HCT116 (cell line): ENCODE results near the gene FADS6. TPM values are rescaled to one million over a fixed set of nuclear protein-coding genes. Genes with fewer than 3 reads are reported as not detected.

ENCODE experiments used
- ATAC-seq: fragments of 200-7000 bp; cut with Tn5 transposase; 2 replicates; pipeline ENCODE4 v1.9.1; 2020; ENCODE audit warnings: mild to moderate bottlenecking, moderate library complexity
- BruUV-seq: library from RNA; stranded (reverse); fragments of 400-500 nt; replicated peaks from 2 replicates; lab custom pipeline; 2021; lab: Mats Ljungman, UMichigan
- CTCF ChIA-PET: fragments of 300-600 bp; sonication (Branson Sonifier 250); formaldehyde crosslinking; loops from one replicate; lab custom pipeline; 2021; ENCODE audit warnings: antibody characterized with exemption; lab: Charles Lee
- POLR2A ChIA-PET: fragments of 300-600, 350-600 bp; sonication (Branson Sonifier 250); formaldehyde crosslinking; loops from one replicate; lab custom pipeline; 2021; ENCODE audit warnings: antibody characterized with exemption; lab: Charles Lee
- RAD21 ChIA-PET, 2 experiments: fragments of 300-600 bp; sonication (Branson Sonifier 250); formaldehyde crosslinking; loops; one replicate each; lab custom pipeline; 2023; ENCODE audit warnings: low total read pairs in 2 of 2; ENCODE audit not compliant: uncharacterized antibody in 2 of 2, unreplicated experiment in 2 of 2, low non-redundant PET in 1 of 2; lab: Charles Lee
- DNase-seq: peaks from one replicate; pipeline ENCODE4 v3.0.0-alpha.2; 2010; ENCODE audit warnings: low read depth, low spot score
- H2AFZ ChIP-seq: fragments of 200-600 bp; shearing (Covaris generic), sonication (generic); 2 replicates; pipeline ENCODE4 v1.6.1; 2017; ENCODE audit warnings: low read depth, mixed run types, mixed read lengths, antibody characterized with exemption, low read length; ENCODE audit not compliant: poor library complexity, severe bottlenecking
- H3K27ac ChIP-seq: 2 replicates; pipeline ENCODE4 v1.5.1; 2012; ENCODE audit warnings: low read depth, low read length
- H3K27me3 ChIP-seq: fragments of 200-600 bp; sonication (generic); 2 replicates; pipeline ENCODE4 v1.6.1; 2016; ENCODE audit warnings: mixed run types, low read length, mixed read lengths; ENCODE audit not compliant: insufficient read depth
- H3K36me3 ChIP-seq, 2 experiments: fragments of 200-500 bp in 1 of 2; fragments of 200-600 bp in 1 of 2; sonication (Bioruptor generic) in 1 of 2; sonication (generic) in 1 of 2; 2 replicates each; pipeline versions ENCODE4 v1.5.1 to v1.6.1; 2014 to 2016; ENCODE audit warnings: low read length in 2 of 2, inconsistent platforms in 1 of 2, mixed read lengths in 1 of 2, mixed run types in 1 of 2; ENCODE audit not compliant: insufficient read depth in 2 of 2, control insufficient read depth in 1 of 2
- H3K4me1 ChIP-seq, 2 experiments: fragments of 200-600 bp in 1 of 2; sonication (generic) in 1 of 2; 2 replicates each; pipeline versions ENCODE4 v1.5.1 to v1.6.1; 2012 to 2017; ENCODE audit warnings: low read length in 2 of 2, inconsistent platforms in 1 of 2, mild to moderate bottlenecking in 1 of 2, mixed read lengths in 1 of 2, mixed run types in 1 of 2, moderate library complexity in 1 of 2; ENCODE audit not compliant: insufficient read depth in 2 of 2, control insufficient read depth in 1 of 2
- H3K4me2 ChIP-seq: fragments of 200-600 bp; sonication (generic); 2 replicates; pipeline ENCODE4 v1.6.1; 2017; ENCODE audit warnings: mixed run types, low read length, mixed read lengths
- H3K4me3 ChIP-seq, 2 experiments: fragments of 200-600 bp in 1 of 2; sonication (generic) in 1 of 2; replicated peaks in 1 of 2; 2 replicates each; pipeline ENCODE4 v1.5.1; 2011 to 2016; ENCODE audit warnings: low read length in 2 of 2, control low read depth in 1 of 2, low read depth in 1 of 2, mild to moderate bottlenecking in 1 of 2, mixed read lengths in 1 of 2, mixed run types in 1 of 2
- H3K79me2 ChIP-seq: fragments of 200-600 bp; sonication (generic); 2 replicates; pipeline ENCODE4 v1.6.1; 2017; ENCODE audit warnings: mild to moderate bottlenecking, mixed run types, low read length, moderate library complexity, mixed read lengths; ENCODE audit not compliant: insufficient read depth
- H3K9ac ChIP-seq: fragments of 200-600 bp; sonication (generic); 2 replicates; pipeline ENCODE4 v1.6.1; 2016; ENCODE audit warnings: low read length, mixed read lengths
- H3K9me2 ChIP-seq: fragments of 200-600 bp; sonication (generic), shearing (Covaris generic); 2 replicates; pipeline ENCODE4 v1.6.1; 2017; ENCODE audit warnings: mixed run types, mild to moderate bottlenecking, moderate library complexity; ENCODE audit not compliant: insufficient read depth
- H3K9me3 ChIP-seq, 2 experiments: fragments of 200-500 bp in 1 of 2; fragments of 200-600 bp in 1 of 2; sonication (Bioruptor generic) in 1 of 2; sonication (generic) in 1 of 2; 2 replicates each; pipeline ENCODE4 v1.6.1; 2014 to 2017; ENCODE audit warnings: low read length in 2 of 2, mixed read lengths in 2 of 2, inconsistent platforms in 1 of 2, low read depth in 1 of 2, mild to moderate bottlenecking in 1 of 2, mixed run types in 1 of 2, moderate library complexity in 1 of 2; ENCODE audit not compliant: control insufficient read depth in 1 of 2, insufficient read depth in 1 of 2
- H4K20me1 ChIP-seq: fragments of 200-600 bp; sonication (generic), shearing (Covaris generic); 2 replicates; pipeline ENCODE4 v1.6.1; 2017; ENCODE audit warnings: mixed run types, mild to moderate bottlenecking, moderate library complexity; ENCODE audit not compliant: insufficient read depth
- CBX3 ChIP-seq: IDR thresholded peaks from 2 replicates; pipeline ENCODE4 v1.6.1; 2012; ENCODE audit warnings: low read depth
- CEBPB ChIP-seq: IDR thresholded peaks from 2 replicates; pipeline ENCODE4 v1.6.1; 2012; ENCODE audit warnings: low read depth
- EGR1 ChIP-seq: IDR thresholded peaks from 2 replicates; pipeline ENCODE4 v1.6.1; 2012; ENCODE audit warnings: low read depth
- ELF1 ChIP-seq: IDR thresholded peaks from 2 replicates; pipeline ENCODE4 v1.6.1; 2012; ENCODE audit warnings: low read depth, borderline replicate concordance
- EZH2phosphoT487 ChIP-seq: fragments of 200-600 bp; IDR thresholded peaks from 2 replicates; pipeline ENCODE4 v1.6.1; 2018; ENCODE audit warnings: antibody characterized with exemption, borderline replicate concordance
- FOSL1 ChIP-seq: IDR thresholded peaks from 2 replicates; pipeline ENCODE4 v1.6.1; 2012; ENCODE audit warnings: low read depth
- POLR2A ChIP-seq: IDR thresholded peaks from 2 replicates; pipeline ENCODE4 v1.7.0; 2011; ENCODE audit warnings: borderline replicate concordance; ENCODE audit not compliant: insufficient read depth, insufficient read length; ENCODE audit errors: extremely low read depth
- RAD21 ChIP-seq: IDR thresholded peaks from 2 replicates; pipeline ENCODE4 v1.6.1; 2012; ENCODE audit warnings: low read depth, mild to moderate bottlenecking
- SRF ChIP-seq: IDR thresholded peaks from 2 replicates; pipeline ENCODE4 v1.6.1; 2012; ENCODE audit warnings: low read depth
- TCF7L2 ChIP-seq: IDR thresholded peaks from 2 replicates; pipeline ENCODE4 v1.7.0; 2011; ENCODE audit warnings: borderline replicate concordance, inconsistent platforms; ENCODE audit not compliant: insufficient read depth, insufficient read length; ENCODE audit errors: extremely low read depth
- ZFX ChIP-seq: fragments of 450-650 bp; IDR thresholded peaks from 2 replicates; pipeline ENCODE4 v1.6.1; 2017
- ZNF274 ChIP-seq: fragments of 200-500 bp; sonication (Bioruptor generic); IDR thresholded peaks from 2 replicates; pipeline ENCODE4 v1.6.1; 2014; ENCODE audit warnings: mild to moderate bottlenecking, low read depth, low read length, inconsistent platforms
- intact Hi-C: fragments of 100-400 bp; cut with micrococcal nuclease; formaldehyde crosslinking; loops from 2 replicates; pipeline ENCODE4 v1.10.0; 2022
- total RNA-seq: library from RNA; stranded (reverse); gene quantifications from one replicate; pipeline ENCODE4 v1.2.1, GENCODE V29; 2021; ENCODE audit not compliant: unreplicated experiment
- TF ChIP-seq, protein P1 (sequence below): IDR thresholded peaks from 2 replicates; pipeline ENCODE4 v1.6.1; 2011; ENCODE audit warnings: mild to moderate bottlenecking, low read length, moderate library complexity; ENCODE audit not compliant: insufficient replicate concordance; ENCODE audit errors: extremely low read depth
- TF ChIP-seq, protein P2 (sequence below): IDR thresholded peaks from 2 replicates; pipeline ENCODE4 v1.6.1; 2012
- TF ChIP-seq, protein P3 (sequence below), 3 experiments: fragments of 200-600 bp in 1 of 3; sonication (generic) in 1 of 3; IDR thresholded peaks in 2 of 3; conservative IDR thresholded peaks in 1 of 3; 2 replicates each; pipeline ENCODE4 v1.5.1; 2012 to 2017; ENCODE audit warnings: low read depth in 2 of 3, low read length in 2 of 3, antibody characterized with exemption in 1 of 3, borderline replicate concordance in 1 of 3, control low read depth in 1 of 3, mild to moderate bottlenecking in 1 of 3, mixed read lengths in 1 of 3, mixed run types in 1 of 3, moderate library complexity in 1 of 3; ENCODE audit not compliant: insufficient read depth in 1 of 3
- TF ChIP-seq, protein P4 (sequence below): IDR thresholded peaks from 2 replicates; pipeline ENCODE4 v1.6.1; 2012

Gene FADS6
- total RNA-seq, 1 experiment from 2014 or later: not detected

DNA sequence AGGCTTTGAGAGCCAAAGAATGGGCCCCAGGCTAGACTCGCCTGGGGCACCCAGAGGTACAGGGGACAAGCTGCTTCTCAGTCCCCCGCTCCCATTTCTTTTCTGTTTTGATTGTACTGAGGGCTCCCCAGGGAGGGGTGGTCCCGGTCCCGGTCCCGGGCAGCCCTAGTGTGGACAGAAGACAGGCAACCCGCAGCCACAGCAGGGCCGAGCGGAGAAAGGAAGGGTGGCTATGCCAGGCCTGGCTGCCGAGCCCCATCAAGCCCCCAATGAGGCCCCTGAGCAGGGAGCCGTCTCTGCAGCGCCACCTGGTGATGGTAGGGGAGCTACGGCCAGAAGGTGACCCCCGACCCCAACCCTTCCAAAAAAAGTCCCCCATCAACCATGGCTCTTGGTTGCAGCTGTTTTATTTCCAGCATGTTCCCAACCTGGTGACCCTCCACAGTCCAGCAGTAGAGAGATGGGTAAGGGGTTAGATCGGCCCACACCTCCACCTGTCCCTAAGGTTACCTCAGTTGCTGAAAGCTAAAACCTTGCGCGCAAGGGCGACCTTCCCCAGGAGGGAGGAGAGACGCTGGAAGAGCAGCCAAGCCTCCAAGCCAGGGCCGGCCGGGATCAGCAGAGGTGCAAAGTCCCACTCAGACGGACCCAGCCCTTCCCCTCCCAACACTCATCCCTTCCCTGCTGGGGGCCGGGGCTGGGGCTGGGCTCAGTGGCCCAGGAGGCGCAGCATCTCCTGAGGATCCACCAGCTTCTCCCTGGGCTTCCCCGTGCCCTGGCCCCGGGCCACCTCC is 31.1 kb downstream of the FADS6 start:
- intact Hi-C loops: loop anchor here (1.0 kb wide), 1 partner anchor 71 kb away; no protein-coding TSS in a partner anchor
- H3K4me2 ChIP-seq: no peak overlapping the region
- peaks cover 7 to 15% of the 10 kb centered on the region in 2 experiments; a peak in 3 of 4 replicates for H3K36me3 ChIP-seq
- ChIA-PET RAD21 (no interaction called here), POLR2A (interaction anchor here (0.6 to 3.0 kb wide), 3 partner anchors 11 to 118 kb away, joined by 3 to 23 read pairs (median 3); partner anchors contain the start of gene FDXR), CTCF (interaction anchor here (0.6 to 3.4 kb wide), 19 partner anchors 9 to 339 kb away, joined by 3 to 40 read pairs (median 4); partner anchors contain the start of genes FDXR and RAB37)
- no peaks in the 10 kb centered on the region for H3K9me3 ChIP-seq
- DNase-seq: no peak
- no peak overlapping the region for H2AFZ ChIP-seq
- no peak overlapping the region for H3K4me3 ChIP-seq
- H3K9me2 ChIP-seq: no peaks in the 10 kb centered on the region
- H3K79me2 ChIP-seq: no peaks in the 10 kb centered on the region
- no peak overlapping the region for H3K9ac ChIP-seq
- peak; percentile 40 for ATAC-seq
- TSS peak; percentile 47 for BruUV-seq
- H4K20me1 ChIP-seq: no peaks in the 10 kb centered on the region
- no peak overlapping the region for H3K27ac ChIP-seq
- peaks cover 0 to 21% of the 10 kb centered on the region in 2 experiments; a peak in 1 of 4 replicates for H3K4me1 ChIP-seq
- no peaks in the 10 kb centered on the region; the same call in 1 of the 2 replicates for H3K27me3 ChIP-seq
- TF ChIP-seq, protein P1, sequence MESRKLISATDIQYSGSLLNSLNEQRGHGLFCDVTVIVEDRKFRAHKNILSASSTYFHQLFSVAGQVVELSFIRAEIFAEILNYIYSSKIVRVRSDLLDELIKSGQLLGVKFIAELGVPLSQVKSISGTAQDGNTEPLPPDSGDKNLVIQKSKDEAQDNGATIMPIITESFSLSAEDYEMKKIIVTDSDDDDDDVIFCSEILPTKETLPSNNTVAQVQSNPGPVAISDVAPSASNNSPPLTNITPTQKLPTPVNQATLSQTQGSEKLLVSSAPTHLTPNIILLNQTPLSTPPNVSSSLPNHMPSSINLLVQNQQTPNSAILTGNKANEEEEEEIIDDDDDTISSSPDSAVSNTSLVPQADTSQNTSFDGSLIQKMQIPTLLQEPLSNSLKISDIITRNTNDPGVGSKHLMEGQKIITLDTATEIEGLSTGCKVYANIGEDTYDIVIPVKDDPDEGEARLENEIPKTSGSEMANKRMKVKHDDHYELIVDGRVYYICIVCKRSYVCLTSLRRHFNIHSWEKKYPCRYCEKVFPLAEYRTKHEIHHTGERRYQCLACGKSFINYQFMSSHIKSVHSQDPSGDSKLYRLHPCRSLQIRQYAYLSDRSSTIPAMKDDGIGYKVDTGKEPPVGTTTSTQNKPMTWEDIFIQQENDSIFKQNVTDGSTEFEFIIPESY: no peak
- TF ChIP-seq, protein P2, sequence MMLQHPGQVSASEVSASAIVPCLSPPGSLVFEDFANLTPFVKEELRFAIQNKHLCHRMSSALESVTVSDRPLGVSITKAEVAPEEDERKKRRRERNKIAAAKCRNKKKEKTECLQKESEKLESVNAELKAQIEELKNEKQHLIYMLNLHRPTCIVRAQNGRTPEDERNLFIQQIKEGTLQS: no peak
- TF ChIP-seq CBX3 (no peak), EGR1 (no peak), ZFX (no peak), SRF (no peak), ELF1 (no peak), RAD21 (peak; percentile 55), CEBPB (no peak), TCF7L2 (no peak), POLR2A (no peak), EZH2phosphoT487 (no peak), ZNF274 (no peak), FOSL1 (no peak)
- TF ChIP-seq, protein P3, sequence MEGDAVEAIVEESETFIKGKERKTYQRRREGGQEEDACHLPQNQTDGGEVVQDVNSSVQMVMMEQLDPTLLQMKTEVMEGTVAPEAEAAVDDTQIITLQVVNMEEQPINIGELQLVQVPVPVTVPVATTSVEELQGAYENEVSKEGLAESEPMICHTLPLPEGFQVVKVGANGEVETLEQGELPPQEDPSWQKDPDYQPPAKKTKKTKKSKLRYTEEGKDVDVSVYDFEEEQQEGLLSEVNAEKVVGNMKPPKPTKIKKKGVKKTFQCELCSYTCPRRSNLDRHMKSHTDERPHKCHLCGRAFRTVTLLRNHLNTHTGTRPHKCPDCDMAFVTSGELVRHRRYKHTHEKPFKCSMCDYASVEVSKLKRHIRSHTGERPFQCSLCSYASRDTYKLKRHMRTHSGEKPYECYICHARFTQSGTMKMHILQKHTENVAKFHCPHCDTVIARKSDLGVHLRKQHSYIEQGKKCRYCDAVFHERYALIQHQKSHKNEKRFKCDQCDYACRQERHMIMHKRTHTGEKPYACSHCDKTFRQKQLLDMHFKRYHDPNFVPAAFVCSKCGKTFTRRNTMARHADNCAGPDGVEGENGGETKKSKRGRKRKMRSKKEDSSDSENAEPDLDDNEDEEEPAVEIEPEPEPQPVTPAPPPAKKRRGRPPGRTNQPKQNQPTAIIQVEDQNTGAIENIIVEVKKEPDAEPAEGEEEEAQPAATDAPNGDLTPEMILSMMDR (IDR thresholded peaks at IDR 0.05 in 2 of 3, conservative IDR thresholded peaks at IDR 0.05 in 1 of 3; ENCODE audit: borderline replicate concordance in 1 of 3, insufficient read depth in 1 of 3, low read depth in 2 of 3, low read length in 2 of 3): peak; percentile 61 to 95 (median 83)
- TF ChIP-seq, protein P4, sequence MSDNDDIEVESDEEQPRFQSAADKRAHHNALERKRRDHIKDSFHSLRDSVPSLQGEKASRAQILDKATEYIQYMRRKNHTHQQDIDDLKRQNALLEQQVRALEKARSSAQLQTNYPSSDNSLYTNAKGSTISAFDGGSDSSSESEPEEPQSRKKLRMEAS: no peak
